K562 (cell line): ENCODE measurements around the gene MBLAC2. TPM values are rescaled to one million over a fixed set of nuclear protein-coding genes. Genes with fewer than 3 reads are reported as not detected.

Experiments
- CHD4 ChIP-seq: fragments of 200-600 bp; sonication (generic); IDR thresholded peaks from 3 replicates; pipeline ENCODE4 v1.6.1; 2012; ENCODE audit warnings: low read depth, mild to moderate bottlenecking, mixed read lengths, low read length, inconsistent platforms; ENCODE audit not compliant: insufficient read depth, insufficient replicate concordance, poor library complexity, severe bottlenecking
- E4F1 ChIP-seq: fragments of 250-450 bp; sonication (Bioruptor Pico); IDR thresholded peaks from 2 replicates; pipeline ENCODE4 v1.5.0; 2021; ENCODE audit warnings: mild to moderate bottlenecking, borderline replicate concordance
- FOXA1 ChIP-seq: fragments of 450-650 bp; IDR thresholded peaks from 2 replicates; pipeline ENCODE4 v1.6.1; 2016; ENCODE audit warnings: mild to moderate bottlenecking, borderline replicate concordance
- MAZ ChIP-seq, 2 experiments: fragments of 450-650 bp in 1 of 2; sonication (generic) in 1 of 2; formaldehyde crosslinking; IDR thresholded peaks in 1 of 2; conservative IDR thresholded peaks in 1 of 2; 2 replicates each; pipeline versions ENCODE4 v1.4.0 to v1.5.0; 2020; ENCODE audit warnings: mild to moderate bottlenecking in 1 of 2, missing genetic modification reagents in 1 of 2
- MYC ChIP-seq, 2 experiments: fragments of 250-450 bp in 1 of 2; sonication (Bioruptor Pico) in 1 of 2; IDR thresholded peaks; 2 replicates each; pipeline versions ENCODE4 v1.5.1 to v1.6.1; 2012 to 2021; ENCODE audit warnings: low read depth in 2 of 2, borderline replicate concordance in 1 of 2, improper control_type of control experiment in 1 of 2, low read length in 1 of 2, mild to moderate bottlenecking in 1 of 2, moderate library complexity in 1 of 2
- NFXL1 ChIP-seq: fragments of 450-650 bp; formaldehyde crosslinking; IDR thresholded peaks from 2 replicates; pipeline ENCODE4 v1.4.0; 2021; ENCODE audit warnings: mild to moderate bottlenecking
- PTRF ChIP-seq: fragments of 450-650 bp; IDR thresholded peaks from 2 replicates; pipeline ENCODE4 v1.6.1; 2016; ENCODE audit warnings: mild to moderate bottlenecking, missing genetic modification characterization, missing compliant biosample characterization
- RB1 ChIP-seq: fragments of 450-650 bp; IDR thresholded peaks from 2 replicates; pipeline ENCODE4 v1.6.1; 2017; ENCODE audit warnings: low read depth, mild to moderate bottlenecking
- RFX5 ChIP-seq: IDR thresholded peaks from 2 replicates; pipeline ENCODE4 v1.6.1; 2011; ENCODE audit warnings: low read depth, mild to moderate bottlenecking, improper control_type of control experiment, low read length
- SNRNP70 ChIP-seq: fragments of 200-400 bp; formaldehyde crosslinking; optimal IDR thresholded peaks from 2 replicates; pipeline ENCODE3; 2017; ENCODE audit warnings: low read depth, low read length
- SOX6 ChIP-seq: fragments of 450-650 bp; IDR thresholded peaks from 2 replicates; pipeline ENCODE4 v1.6.1; 2014; ENCODE audit warnings: mild to moderate bottlenecking
- ZBTB5 ChIP-seq: fragments of 450-650 bp; IDR thresholded peaks from 2 replicates; pipeline ENCODE4 v1.6.1; 2017; ENCODE audit warnings: antibody characterized with exemption
- ZMIZ1 ChIP-seq, 2 experiments: fragments of 150-350 bp in 1 of 2; IDR thresholded peaks; 2 replicates each; pipeline ENCODE4 v1.6.1; 2012 to 2016; ENCODE audit warnings: low read depth in 2 of 2, low read length in 2 of 2, mild to moderate bottlenecking in 1 of 2, moderate library complexity in 1 of 2
- ZNF384 ChIP-seq: IDR thresholded peaks from 2 replicates; pipeline ENCODE4 v1.6.1; 2012; ENCODE audit warnings: low read depth, low read length, improper control_type of control experiment
- ZNF589 ChIP-seq: fragments of 200-800 bp; sonication (Bioruptor generic); IDR thresholded peaks from 2 replicates; pipeline ENCODE4 v1.6.1; 2016; ENCODE audit warnings: low read depth, missing genetic modification characterization, missing compliant biosample characterization
- ZNF785 ChIP-seq: fragments of 250-450 bp; sonication (Bioruptor Pico); IDR thresholded peaks from 2 replicates; pipeline ENCODE4 v1.4.0; 2020; ENCODE audit warnings: mild to moderate bottlenecking
- polyA plus RNA-seq, 8 experiments: library from polyadenylated mRNA; depleted of rRNA in 4 of 8; stranded (reverse) in 5 of 8; unstranded in 3 of 8; fragments of >200 nt; fragmentation: Nextera tagmentation in 2 of 8; fragmentation: Illumina TruSeq in 1 of 8; extraction: Ambion mirVana in 2 of 8; extraction: Trizol in 1 of 8; gene quantifications; 2 replicates each; pipeline versions ENCODE4 v1.2.1 to v1.2.3, GENCODE V29; 2011 to 2014; ENCODE audit warnings: inconsistent platforms in 1 of 8, missing spikeins in 1 of 8
- total RNA-seq, 7 experiments: library from RNA; depleted of rRNA in 6 of 7; stranded (reverse); fragments of >200 nt in 6 of 7; fragmentation: Illumina TruSeq in 2 of 7; extraction: Trizol in 2 of 7; gene quantifications; 2 replicates each; pipeline versions ENCODE4 v1.2.1 to v1.2.3, GENCODE V29; 2011 to 2021; ENCODE audit warnings: low replicate concordance in 1 of 7

Gene MBLAC2
- total and polyA plus RNA-seq, 9 of the 15 experiments (the other 6 are each of a cell fraction or from before 2014, with no cell fraction given) = 2.4 to 13.1 (median 10.3) TPM

- TF ChIP-seq CHD4 = no peak
- TF ChIP-seq ZNF384 = peak; percentile 38; the same call in 1 of the 2 replicates
- TF ChIP-seq PTRF (tag) = no peak
- no peak for TF ChIP-seq SNRNP70
- no peak for TF ChIP-seq RFX5
- no peak for TF ChIP-seq SOX6
- peak; percentile 51; the same call in 1 of the 2 replicates for TF ChIP-seq MYC (IDR thresholded peaks at IDR 0.05; ENCODE audit: low read depth, low read length)
- TF ChIP-seq MYC (CRISPR knock-in tag; IDR thresholded peaks at IDR 0.05; ENCODE audit: borderline replicate concordance, low read depth) = no peak
- peak; percentile 79; the same call in 1 of the 2 replicates for TF ChIP-seq E4F1 (CRISPR knock-in tag)
- TF ChIP-seq NFXL1 (CRISPR knock-in tag) = no peak
- no peak for TF ChIP-seq ZBTB5
- peak in 1 of 2 experiments; percentile 29; a peak in 1 of 4 replicates for TF ChIP-seq MAZ (CRISPR knock-in tag; conservative IDR thresholded peaks at IDR 0.05 in 1 of 2, IDR thresholded peaks at IDR 0.05 in 1 of 2)
- TF ChIP-seq RB1 = no peak
- TF ChIP-seq ZNF785 (CRISPR knock-in tag) = no peak
- TF ChIP-seq ZNF589 (CRISPR knock-in tag) = no peak
- no peak for TF ChIP-seq FOXA1
- TF ChIP-seq ZMIZ1 (IDR thresholded peaks at IDR 0.05; ENCODE audit: low read depth in 2 of 2, low read length in 2 of 2) = no peak
These were observed 65.8 kb downstream of the MBLAC2 start (continued) for GRCh38 chr5:90408571-90409317.
